Muscle layer of colon (tissue), 2 donors: Measurements from ENCODE around the gene CNTN5.

Experiments
- H3K27ac ChIP-seq: one replicate; pipeline ENCODE4 v1.7.0; 2013; ENCODE audit warnings: low read depth, mild to moderate bottlenecking, low read length, moderate library complexity
- H3K27me3 ChIP-seq, 2 donors: one replicate each; pipeline ENCODE4 v1.7.0; 2013; ENCODE audit warnings: low read length in 2 of 2, mild to moderate bottlenecking in 2 of 2; ENCODE audit not compliant: insufficient read depth in 2 of 2, control insufficient read depth in 1 of 2
- H3K36me3 ChIP-seq: one replicate; pipeline ENCODE4 v1.7.0; 2013; ENCODE audit warnings: mild to moderate bottlenecking, low read length; ENCODE audit not compliant: insufficient read depth
- H3K4me1 ChIP-seq: one replicate; pipeline ENCODE4 v1.7.0; 2013; ENCODE audit warnings: mild to moderate bottlenecking, low read length; ENCODE audit not compliant: insufficient read depth
- H3K4me3 ChIP-seq, 2 donors: one replicate each; pipeline ENCODE4 v1.7.0; 2013; ENCODE audit warnings: low read length in 2 of 2, low read depth in 1 of 2, mild to moderate bottlenecking in 1 of 2, moderate library complexity in 1 of 2
- H3K9ac ChIP-seq: one replicate; pipeline ENCODE4 v1.7.0; 2013; ENCODE audit warnings: low read length
- H3K9me3 ChIP-seq: one replicate; pipeline ENCODE4 v1.7.0; 2013; ENCODE audit warnings: mild to moderate bottlenecking, low read length
- donor health status: abdominal sarcoma.
- donor health status: Adenocarcinoma of cecum.

CNTN5 gene

DNA sequence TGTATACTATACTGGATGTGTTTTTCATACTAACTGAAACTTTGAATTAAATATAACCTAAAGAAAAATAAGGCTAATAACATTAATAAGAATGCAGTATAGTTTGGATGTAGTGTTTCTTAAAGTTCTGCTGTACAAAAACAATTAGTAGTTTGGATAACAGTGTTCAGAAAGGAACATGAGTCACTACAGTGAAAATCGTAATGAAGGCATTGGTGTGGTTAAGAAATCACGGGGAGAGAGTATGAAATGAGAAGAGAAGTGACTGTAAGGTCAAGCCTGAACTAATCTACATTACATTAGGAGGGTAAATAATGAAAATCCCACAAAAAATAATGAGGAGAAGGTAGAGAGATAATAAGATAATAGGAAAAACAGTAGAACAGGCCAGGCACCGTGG is 939.8 kb downstream of the CNTN5 start:
- Histone ChIP-seq H3K9ac (no peak overlapping the region), H3K36me3 (no peaks in the 10 kb centered on the region), H3K4me1 (no peaks in the 10 kb centered on the region), H3K27ac (no peak overlapping the region), H3K27me3 (no peaks in the 10 kb centered on the region), H3K9me3 (no peaks in the 10 kb centered on the region), H3K4me3 (no peak overlapping the region)

DNA sequence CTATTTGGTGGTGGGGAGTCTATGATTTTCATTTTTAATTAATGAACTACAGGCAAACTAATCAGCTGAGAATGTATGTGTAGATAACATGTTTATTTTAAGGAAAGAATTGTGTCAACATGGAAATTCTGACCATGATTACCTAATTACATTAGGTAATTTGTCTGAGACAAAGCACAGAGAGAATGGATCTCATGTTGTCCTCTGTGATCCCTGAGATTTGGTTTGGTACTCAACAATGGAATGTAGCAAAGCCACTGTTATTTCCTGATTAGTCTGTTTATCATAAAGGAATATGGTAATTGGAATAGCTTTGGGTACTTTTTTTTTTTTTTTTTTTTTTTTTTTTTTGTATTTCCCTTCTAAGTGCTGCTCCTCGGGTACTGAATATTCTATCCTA is 947.6 kb downstream of the CNTN5 start:
- no peaks in the 10 kb centered on the region for H3K36me3 ChIP-seq
- no peak overlapping the region for H3K27ac ChIP-seq
- H3K27me3 ChIP-seq: no peaks in the 10 kb centered on the region
- no peaks in the 10 kb centered on the region for H3K9me3 ChIP-seq
- no peaks in the 10 kb centered on the region for H3K4me1 ChIP-seq
- no peak overlapping the region for H3K4me3 ChIP-seq
- H3K9ac ChIP-seq: no peak overlapping the region

DNA sequence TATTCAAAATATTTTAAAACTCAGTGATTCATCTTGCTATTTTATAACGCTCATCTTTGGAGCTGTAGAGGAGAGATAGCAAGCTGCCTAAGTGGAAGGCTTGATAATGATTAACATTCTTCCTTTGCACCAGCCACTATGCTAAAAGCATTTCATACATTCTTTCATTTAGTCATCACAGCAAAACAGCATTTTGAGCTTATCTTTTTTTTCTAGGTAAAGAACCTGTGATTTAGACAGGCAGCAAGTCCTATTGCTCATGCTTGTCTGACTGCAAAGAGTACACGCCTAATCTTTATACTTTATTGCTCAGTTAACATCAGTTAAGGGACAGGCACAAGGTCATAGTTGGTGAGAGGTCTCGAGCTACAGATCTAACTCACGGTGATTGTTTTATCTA is 953.2 kb downstream of the CNTN5 start:
- Histone ChIP-seq H3K9me3 (no peaks in the 10 kb centered on the region), H3K27ac (no peak overlapping the region), H3K36me3 (no peaks in the 10 kb centered on the region), H3K9ac (no peak overlapping the region), H3K27me3 (no peaks in the 10 kb centered on the region), H3K4me3 (no peak overlapping the region), H3K4me1 (no peaks in the 10 kb centered on the region)

DNA sequence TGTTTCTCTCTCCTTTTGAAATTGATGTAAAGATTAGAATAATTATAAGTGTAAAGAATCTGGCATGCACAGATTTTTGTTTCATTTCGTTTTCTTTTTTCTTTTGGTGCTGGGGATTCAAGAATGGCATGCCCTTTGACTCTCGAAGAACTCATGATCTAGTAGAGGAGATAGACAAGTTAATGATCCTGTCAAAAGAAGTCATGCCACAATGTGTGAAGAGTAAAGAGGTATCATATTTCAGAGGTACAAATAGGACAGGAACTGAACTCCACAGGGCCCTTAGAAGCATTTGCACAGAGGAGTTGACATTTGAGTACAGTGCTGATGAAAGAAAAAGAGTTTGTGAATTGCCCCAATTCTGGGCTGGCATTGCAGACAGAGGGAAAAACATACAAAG is 958.3 kb downstream of the CNTN5 start:
- Histone ChIP-seq H3K9me3 (no peaks in the 10 kb centered on the region), H3K9ac (no peak overlapping the region), H3K27ac (no peak overlapping the region), H3K36me3 (no peaks in the 10 kb centered on the region), H3K4me3 (no peak overlapping the region), H3K4me1 (no peaks in the 10 kb centered on the region), H3K27me3 (no peaks in the 10 kb centered on the region)

DNA sequence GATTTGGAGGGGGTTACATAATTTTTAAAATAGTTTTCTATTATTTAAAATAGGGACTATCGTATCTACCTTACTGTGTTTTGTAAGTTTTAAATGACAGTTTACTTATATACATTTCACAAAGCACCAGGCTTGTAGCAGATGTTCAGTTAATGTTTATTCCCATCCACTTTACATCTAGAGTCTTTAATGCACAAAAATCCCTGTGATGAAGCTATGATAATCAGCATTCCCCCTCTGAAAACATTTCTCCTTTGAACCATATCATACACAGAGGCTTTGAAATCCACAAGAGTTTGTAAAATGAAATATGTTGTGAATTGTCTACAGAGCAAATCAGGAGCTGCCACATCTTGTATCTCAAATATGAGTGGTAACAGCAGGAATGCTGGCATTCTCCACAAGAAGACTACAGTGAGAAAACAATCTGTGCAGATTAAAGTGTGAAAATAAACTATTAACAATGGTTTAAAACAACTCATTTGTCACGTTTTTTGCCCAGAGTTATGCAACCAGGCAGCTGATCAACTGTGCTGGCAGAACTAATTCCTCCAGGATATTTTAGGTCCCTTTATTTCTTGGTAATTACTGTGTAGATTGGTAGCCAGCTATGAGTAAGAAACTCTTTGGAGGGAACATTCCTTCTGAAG is 967.2 kb downstream of the CNTN5 start:
- no peak overlapping the region for H3K27ac ChIP-seq
- no peak overlapping the region for H3K9ac ChIP-seq
- peaks cover 12% of the 10 kb centered on the region for H3K4me1 ChIP-seq
- no peaks in the 10 kb centered on the region for H3K36me3 ChIP-seq
- no peaks in the 10 kb centered on the region for H3K27me3 ChIP-seq
- no peak overlapping the region for H3K4me3 ChIP-seq
- no peaks in the 10 kb centered on the region for H3K9me3 ChIP-seq

DNA sequence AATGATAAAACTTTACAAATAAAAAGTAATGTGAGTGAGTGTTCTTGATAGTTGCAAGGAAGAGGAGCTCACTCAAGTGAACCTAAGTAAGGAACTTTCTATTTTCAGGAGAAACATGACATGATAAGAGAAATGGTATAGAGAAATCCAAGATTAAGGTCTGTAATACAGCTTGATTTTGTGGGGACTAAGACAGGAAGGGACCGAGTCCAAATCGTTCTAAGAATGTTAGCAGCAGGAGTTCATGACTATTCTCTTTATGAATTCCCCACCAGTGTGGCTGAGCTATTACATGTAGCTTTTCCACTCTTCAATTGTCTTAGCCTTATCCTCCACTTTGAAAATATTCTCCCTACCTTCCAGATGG is 967.7 kb downstream of the CNTN5 start:
- Histone ChIP-seq H3K36me3 (no peaks in the 10 kb centered on the region), H3K27ac (no peak overlapping the region), H3K9ac (no peak overlapping the region), H3K27me3 (no peaks in the 10 kb centered on the region), H3K4me3 (no peak overlapping the region), H3K4me1 (peaks cover 12% of the 10 kb centered on the region), H3K9me3 (no peaks in the 10 kb centered on the region)

DNA sequence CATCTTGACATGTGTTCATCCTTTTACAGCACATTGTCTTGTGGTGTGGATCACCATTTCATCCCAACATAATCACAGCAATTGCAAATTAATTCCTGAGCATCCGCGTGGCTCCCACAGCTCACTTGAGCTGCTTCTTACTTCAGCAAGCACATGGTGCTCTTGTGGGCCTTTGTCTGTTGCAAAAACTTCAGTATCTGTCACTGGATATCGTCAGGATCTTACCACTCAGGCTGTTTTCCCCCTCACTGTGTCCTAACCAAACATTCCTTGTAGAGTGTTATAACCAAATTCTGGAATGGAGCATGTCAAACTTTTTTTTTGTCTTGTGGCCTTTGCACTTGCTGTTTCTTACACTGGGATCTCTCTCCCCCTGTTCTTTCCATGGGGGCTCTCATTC is 983.2 kb downstream of the CNTN5 start:
- no peak overlapping the region for H3K4me3 ChIP-seq
- no peaks in the 10 kb centered on the region for H3K9me3 ChIP-seq
- no peaks in the 10 kb centered on the region for H3K36me3 ChIP-seq
- H3K4me1 ChIP-seq: peaks cover 5% of the 10 kb centered on the region
- H3K27ac ChIP-seq: no peak overlapping the region
- H3K27me3 ChIP-seq: no peaks in the 10 kb centered on the region
- H3K9ac ChIP-seq: no peak overlapping the region

DNA sequence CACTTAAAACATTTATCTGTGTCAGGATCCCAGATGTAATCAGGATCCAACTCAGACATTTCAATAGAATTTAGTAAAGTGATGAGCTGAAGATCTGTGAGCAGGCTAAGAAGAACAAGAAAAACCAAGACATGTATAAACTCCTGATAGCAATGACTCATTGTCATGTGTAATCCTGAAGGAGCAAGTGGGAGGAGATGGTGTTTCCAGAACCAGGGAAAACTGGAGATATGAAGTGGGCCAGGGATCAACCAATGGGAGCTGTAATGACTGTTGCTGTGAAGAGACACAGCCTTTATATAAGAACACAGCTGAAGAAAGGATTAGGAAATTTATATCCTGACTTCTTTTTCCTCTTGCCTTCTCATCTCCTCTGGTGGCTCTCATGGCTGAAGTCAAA is 983.8 kb downstream of the CNTN5 start:
- H3K36me3 ChIP-seq: no peaks in the 10 kb centered on the region
- peaks cover 5% of the 10 kb centered on the region for H3K4me1 ChIP-seq
- no peak overlapping the region for H3K27ac ChIP-seq
- H3K4me3 ChIP-seq: no peak overlapping the region
- H3K9me3 ChIP-seq: no peaks in the 10 kb centered on the region
- no peak overlapping the region for H3K9ac ChIP-seq
- H3K27me3 ChIP-seq: no peaks in the 10 kb centered on the region

DNA sequence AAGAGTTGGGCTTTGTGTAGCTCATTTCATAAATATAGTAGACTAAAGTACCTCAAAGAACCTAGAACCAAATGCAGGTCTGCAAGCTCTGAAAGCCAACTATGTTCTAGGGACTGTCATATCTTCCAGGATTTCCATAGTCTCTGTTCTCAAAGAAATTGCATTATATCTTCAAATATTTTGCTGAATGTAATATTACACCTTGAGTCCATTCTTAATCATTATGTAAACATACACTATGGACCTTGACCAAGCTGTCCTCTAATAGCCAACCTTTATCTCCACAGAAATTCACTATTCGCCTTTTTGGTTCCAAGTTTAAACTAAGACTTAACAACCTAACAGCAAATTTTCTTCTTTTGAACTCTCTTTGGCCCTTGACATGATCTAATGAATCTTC is 987.7 kb downstream of the CNTN5 start:
- no peak overlapping the region for H3K27ac ChIP-seq

DNA sequence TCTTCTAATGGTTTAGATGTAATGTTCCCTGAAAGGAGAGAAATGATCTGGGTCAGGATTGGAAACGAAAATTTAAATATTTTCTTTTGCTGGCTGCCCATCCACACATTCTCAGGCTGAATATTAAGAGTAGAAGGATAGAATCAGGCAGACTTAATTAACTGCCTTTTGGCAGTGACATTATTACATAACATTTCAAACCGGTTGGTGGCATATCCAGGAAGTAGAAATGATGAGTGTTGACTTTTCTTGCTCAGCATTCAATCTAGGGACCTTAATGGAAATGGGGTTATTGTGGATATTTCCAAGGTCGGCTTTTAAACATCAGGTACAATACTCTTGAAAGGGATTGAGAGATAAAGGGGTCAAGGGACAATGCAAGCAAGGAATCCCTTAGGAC is 989.0 kb downstream of the CNTN5 start:
- Histone ChIP-seq H3K4me3 (no peak overlapping the region), H3K4me1 (no peaks in the 10 kb centered on the region), H3K9me3 (no peaks in the 10 kb centered on the region), H3K27me3 (no peaks in the 10 kb centered on the region), H3K9ac (no peak overlapping the region), H3K36me3 (no peaks in the 10 kb centered on the region), H3K27ac (no peak overlapping the region)

More for the DNA sequence above, 987.7 kb downstream of the CNTN5 start:
- H3K27me3 ChIP-seq: no peaks in the 10 kb centered on the region
- H3K36me3 ChIP-seq: no peaks in the 10 kb centered on the region
- H3K9ac ChIP-seq: no peak overlapping the region
- peaks cover 5% of the 10 kb centered on the region for H3K4me1 ChIP-seq
- no peak overlapping the region for H3K4me3 ChIP-seq
- no peaks in the 10 kb centered on the region for H3K9me3 ChIP-seq

DNA sequence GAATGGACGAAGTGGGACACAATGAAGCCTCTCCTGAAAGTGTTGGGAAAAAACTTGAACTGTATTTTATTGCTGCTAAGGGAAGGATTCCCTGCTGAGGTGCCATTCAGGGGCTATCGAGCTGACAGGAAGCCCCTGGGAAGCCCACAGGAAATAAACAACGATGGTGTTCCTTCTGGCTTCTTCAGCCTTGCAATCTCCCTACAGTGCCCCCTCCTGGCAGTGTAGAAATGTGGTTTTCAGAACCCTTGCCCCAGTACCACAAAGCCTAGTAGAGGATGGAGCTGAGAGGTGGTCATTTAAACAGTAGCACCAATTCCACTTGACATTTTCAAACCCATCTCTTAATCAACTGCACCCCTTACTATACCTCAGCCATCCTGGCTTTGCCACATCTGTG is 989.6 kb downstream of the CNTN5 start:
- Histone ChIP-seq H3K9me3 (no peaks in the 10 kb centered on the region), H3K9ac (no peak overlapping the region), H3K27me3 (no peaks in the 10 kb centered on the region), H3K4me3 (no peak overlapping the region), H3K4me1 (no peaks in the 10 kb centered on the region), H3K27ac (no peak overlapping the region), H3K36me3 (no peaks in the 10 kb centered on the region)

DNA sequence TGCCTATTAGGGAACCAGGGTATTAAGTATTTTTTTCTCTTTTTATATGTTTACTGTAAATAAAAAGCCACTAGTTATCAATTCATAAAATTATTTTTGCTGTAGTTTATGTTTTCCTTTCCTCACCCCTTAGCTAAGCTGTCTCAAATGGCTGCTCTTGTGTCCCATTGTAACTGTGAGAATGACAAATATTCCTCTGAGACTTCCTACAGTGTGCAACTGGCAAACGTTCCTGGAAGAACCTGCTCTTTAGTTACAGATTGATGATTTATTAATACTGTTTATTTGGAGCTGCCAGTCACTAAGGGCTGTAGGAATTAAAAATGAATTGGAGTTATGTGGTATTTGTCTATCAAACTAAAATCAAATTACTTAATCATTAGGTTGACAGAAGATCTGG is 990.9 kb downstream of the CNTN5 start:
- no peaks in the 10 kb centered on the region for H3K4me1 ChIP-seq
- H3K4me3 ChIP-seq: no peak overlapping the region
- no peak overlapping the region for H3K9ac ChIP-seq
- H3K36me3 ChIP-seq: no peaks in the 10 kb centered on the region
- H3K27ac ChIP-seq: no peak overlapping the region
- no peaks in the 10 kb centered on the region for H3K9me3 ChIP-seq
- no peaks in the 10 kb centered on the region for H3K27me3 ChIP-seq
